ENCODE data around the gene IFNGR2. TPM values are rescaled to one million over a fixed set of nuclear protein-coding genes. Genes with fewer than 3 reads are reported as not detected.

The IFNGR2 gene
- total and polyA plus RNA-seq, 2 of the 4 experiments (the other 2 are of a cell fraction): 66.0 to 73.8 TPM

- H3K4me2 ChIP-seq (ENCODE audit: low read depth, low read length): no peak overlapping the region
- H3K27me3 ChIP-seq (ENCODE audit: control insufficient read depth, insufficient read depth, low read length): peaks cover 6% of the 10 kb centered on the region
- no peak overlapping the region for H3K18ac ChIP-seq (ENCODE audit: low read depth, low read length)
- ATAC-seq (ENCODE audit: low read depth) (no peak), DNase-seq (no peak)
- H2AFZ ChIP-seq (replicated peaks; ENCODE audit: low read length, poor library complexity): no peak overlapping the region
- H3K14ac ChIP-seq (replicated peaks; ENCODE audit: low read depth, low read length): no peak overlapping the region
- no peak overlapping the region for H3K27ac ChIP-seq (ENCODE audit: insufficient read depth, low read length)
- H3K4ac ChIP-seq (ENCODE audit: low read depth, low read length): no peak overlapping the region
- WGBS, 2 experiments (ENCODE audit: extremely low coverage in 2 of 2, insufficient read length in 1 of 2): 94% methylated on average over 2 of the region's 6 CpGs; no CpG with 5 or more reads in 1 of the 2 experiments
- H3K9me3 ChIP-seq (ENCODE audit: control insufficient read depth, insufficient read depth, low read length): no peaks in the 10 kb centered on the region
- no peak overlapping the region for H3K23ac ChIP-seq (ENCODE audit: low read depth, low read length)
- in situ Hi-C loops (cut with MboI; ENCODE audit: low sequenced_read_pairs): no loop called here
- H4K5ac ChIP-seq (ENCODE audit: low read depth, low read length): no peak overlapping the region
- dilution Hi-C loops (cut with HindIII; ENCODE audit: low sequenced_read_pairs, unreplicated experiment): no loop called here
- no peaks in the 10 kb centered on the region for H3K79me1 ChIP-seq (ENCODE audit: low read depth in 1 of 2, low read length in 2 of 2)
- H3K4me1 ChIP-seq (ENCODE audit: control insufficient read depth, insufficient read depth, low read length): peaks cover 8% of the 10 kb centered on the region
- H3K36me3 ChIP-seq (ENCODE audit: control insufficient read depth, insufficient read depth, low read length): no peaks in the 10 kb centered on the region
- H3K9ac ChIP-seq (ENCODE audit: low read depth, low read length): no peak overlapping the region
- BruUV-seq (replicated peaks): no TSS peak
- no peak overlapping the region for H2BK5ac ChIP-seq (ENCODE audit: low read depth, low read length, poor library complexity, severe bottlenecking)
- no peak overlapping the region for H2BK20ac ChIP-seq (ENCODE audit: low read depth, low read length)
- peaks cover 7% of the 10 kb centered on the region; the same call in 1 of the 2 replicates for H3K9me1 ChIP-seq (ENCODE audit: insufficient read depth, low read length)
- ChIA-PET POLR2A (ENCODE audit: unreplicated experiment) (no interaction called here), CTCF (interaction anchor here (0.5 kb wide), 1 partner anchor 154 kb away, joined by 5 read pairs; no protein-coding TSS in a partner anchor)
- H4K20me1 ChIP-seq (ENCODE audit: insufficient read depth, low read length): no peaks in the 10 kb centered on the region
- no peak overlapping the region for H3K4me3 ChIP-seq (ENCODE audit: insufficient read depth, low read depth, low read length)
- H2AK5ac ChIP-seq (ENCODE audit: low read depth, low read length): no peak overlapping the region
- H4K8ac ChIP-seq (ENCODE audit: low read depth in 2 of 2, low read length in 2 of 2): no peak overlapping the region
- H2BK120ac ChIP-seq (ENCODE audit: low read depth, low read length): no peak overlapping the region
- intact Hi-C loops (cut with micrococcal nuclease): no loop called here
- H3K56ac ChIP-seq (ENCODE audit: extremely low read depth, insufficient read depth, low read length): no peak overlapping the region
- H2AK9ac ChIP-seq (replicated peaks; ENCODE audit: low read depth, low read length, poor library complexity): no peak overlapping the region
- H4K91ac ChIP-seq (ENCODE audit: insufficient read depth, low read depth, low read length): no peak overlapping the region
- TF ChIP-seq, protein P1, sequence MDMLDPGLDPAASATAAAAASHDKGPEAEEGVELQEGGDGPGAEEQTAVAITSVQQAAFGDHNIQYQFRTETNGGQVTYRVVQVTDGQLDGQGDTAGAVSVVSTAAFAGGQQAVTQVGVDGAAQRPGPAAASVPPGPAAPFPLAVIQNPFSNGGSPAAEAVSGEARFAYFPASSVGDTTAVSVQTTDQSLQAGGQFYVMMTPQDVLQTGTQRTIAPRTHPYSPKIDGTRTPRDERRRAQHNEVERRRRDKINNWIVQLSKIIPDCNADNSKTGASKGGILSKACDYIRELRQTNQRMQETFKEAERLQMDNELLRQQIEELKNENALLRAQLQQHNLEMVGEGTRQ (IDR thresholded peaks at IDR 0.05; ENCODE audit: low read depth, low read length): no peak
- TF ChIP-seq MAFK (IDR thresholded peaks at IDR 0.05; ENCODE audit: low read depth, low read length): no peak
- TF ChIP-seq RFX5 (IDR thresholded peaks at IDR 0.05; ENCODE audit: low read depth, low read length): no peak
- TF ChIP-seq MAZ (IDR thresholded peaks at IDR 0.05; ENCODE audit: borderline replicate concordance, low read depth, low read length): no peak
- no peak for TF ChIP-seq CEBPB (IDR thresholded peaks at IDR 0.05; ENCODE audit: low read depth, low read length)
- no peak for TF ChIP-seq POLR2A (IDR thresholded peaks at IDR 0.05; ENCODE audit: low read depth, low read length)
- TF ChIP-seq RAD21 (IDR thresholded peaks at IDR 0.05; ENCODE audit: low read length): no peak
- no peak for TF ChIP-seq CHD1 (IDR thresholded peaks at IDR 0.05; ENCODE audit: low read depth, low read length)
- TF ChIP-seq SMC3 (IDR thresholded peaks at IDR 0.05; ENCODE audit: low read depth, low read length): no peak
- no peak for TF ChIP-seq RCOR1 (IDR thresholded peaks at IDR 0.05; ENCODE audit: insufficient replicate concordance, low read length)
- no peak for TF ChIP-seq NFE2L2 (IDR thresholded peaks at IDR 0.05; ENCODE audit: low read depth, low read length)
- TF ChIP-seq FOS (IDR thresholded peaks at IDR 0.05; ENCODE audit: low read depth, low read length): no peak
- no peak for TF ChIP-seq MXI1 (IDR thresholded peaks at IDR 0.05; ENCODE audit: borderline replicate concordance, low read depth, low read length)
- TF ChIP-seq, protein P2, sequence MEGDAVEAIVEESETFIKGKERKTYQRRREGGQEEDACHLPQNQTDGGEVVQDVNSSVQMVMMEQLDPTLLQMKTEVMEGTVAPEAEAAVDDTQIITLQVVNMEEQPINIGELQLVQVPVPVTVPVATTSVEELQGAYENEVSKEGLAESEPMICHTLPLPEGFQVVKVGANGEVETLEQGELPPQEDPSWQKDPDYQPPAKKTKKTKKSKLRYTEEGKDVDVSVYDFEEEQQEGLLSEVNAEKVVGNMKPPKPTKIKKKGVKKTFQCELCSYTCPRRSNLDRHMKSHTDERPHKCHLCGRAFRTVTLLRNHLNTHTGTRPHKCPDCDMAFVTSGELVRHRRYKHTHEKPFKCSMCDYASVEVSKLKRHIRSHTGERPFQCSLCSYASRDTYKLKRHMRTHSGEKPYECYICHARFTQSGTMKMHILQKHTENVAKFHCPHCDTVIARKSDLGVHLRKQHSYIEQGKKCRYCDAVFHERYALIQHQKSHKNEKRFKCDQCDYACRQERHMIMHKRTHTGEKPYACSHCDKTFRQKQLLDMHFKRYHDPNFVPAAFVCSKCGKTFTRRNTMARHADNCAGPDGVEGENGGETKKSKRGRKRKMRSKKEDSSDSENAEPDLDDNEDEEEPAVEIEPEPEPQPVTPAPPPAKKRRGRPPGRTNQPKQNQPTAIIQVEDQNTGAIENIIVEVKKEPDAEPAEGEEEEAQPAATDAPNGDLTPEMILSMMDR (conservative IDR thresholded peaks at IDR 0.05; ENCODE audit: low read depth, low read length): no peak
- TF ChIP-seq BHLHE40 (IDR thresholded peaks at IDR 0.05; ENCODE audit: low read depth, low read length): no peak
- H2BK15ac ChIP-seq (ENCODE audit: low read depth, low read length): no peak overlapping the region
These were observed 15.9 kb upstream of the IFNGR2 start for GRCh38 chr21:33387294-33387693.
